Lower lobe of right lung (tissue), 2 donors: ENCODE measurements around the gene CAPN14. TPM values are rescaled to one million over a fixed set of nuclear protein-coding genes. Genes with fewer than 3 reads are reported as not detected.

Experiments used
- ATAC-seq, 2 donors: fragments of 200-7000 bp; cut with Tn5 transposase; one replicate each; pipeline ENCODE4 v1.9.1; 2020 to 2022; ENCODE audit warnings: mild to moderate bottlenecking in 2 of 2, moderate library complexity in 2 of 2
- DNase-seq: peaks from one replicate; pipeline ENCODE4 v3.0.0-alpha.2; 2020
- H3K27ac ChIP-seq: fragments of 200-600 bp; one replicate; pipeline ENCODE4 v1.8.0; 2022
- H3K27me3 ChIP-seq: fragments of 200-600 bp; one replicate; pipeline ENCODE4 v1.8.0; 2022; ENCODE audit warnings: low read depth
- H3K36me3 ChIP-seq: fragments of 200-600 bp; one replicate; pipeline ENCODE4 v1.8.0; 2022; ENCODE audit warnings: mild to moderate bottlenecking
- H3K4me1 ChIP-seq: fragments of 200-600 bp; one replicate; pipeline ENCODE4 v1.8.0; 2022
- H3K4me3 ChIP-seq: fragments of 200-600 bp; one replicate; pipeline ENCODE4 v1.8.0; 2022; ENCODE audit warnings: mild to moderate bottlenecking
- H3K9me3 ChIP-seq: fragments of 200-600 bp; one replicate; pipeline ENCODE4 v1.8.0; 2022
- intact Hi-C: fragments of 100-400 bp; cut with DNase I; formaldehyde crosslinking; loops from one replicate; pipeline ENCODE4 v1.11.0; 2022
- total RNA-seq: library from RNA; stranded (reverse); fragmentation: NEBNext Ultra II Directional; extraction: Animal tissue kit (Norgen Biotek cat#: 25700); gene quantifications from one replicate; pipeline ENCODE4 v1.2.1, GENCODE V29; 2021
- TF ChIP-seq, protein P1 (sequence below): fragments of 200-600 bp; IDR thresholded peaks from one replicate; pipeline ENCODE4 v1.8.0; 2022; ENCODE audit warnings: antibody characterized with exemption, mild to moderate bottlenecking
- donor health status: DM: no; HTN: yes; CAD: no; lungs with severe emphysema.

CAPN14 gene
- total RNA-seq, 1 donor from 2014 or later = 0.15 TPM

GRCh38 chr2:31222071-31222470 is 4.8 kb upstream of the CAPN14 start:
- ATAC-seq = no peak
- Histone ChIP-seq H3K9me3 (no peaks in the 10 kb centered on the region), H3K4me3 (no peak overlapping the region), H3K27me3 (no peaks in the 10 kb centered on the region), H3K4me1 (peaks cover 5% of the 10 kb centered on the region), H3K36me3 (no peaks in the 10 kb centered on the region), H3K27ac (no peak overlapping the region)
- TF ChIP-seq, protein P1, sequence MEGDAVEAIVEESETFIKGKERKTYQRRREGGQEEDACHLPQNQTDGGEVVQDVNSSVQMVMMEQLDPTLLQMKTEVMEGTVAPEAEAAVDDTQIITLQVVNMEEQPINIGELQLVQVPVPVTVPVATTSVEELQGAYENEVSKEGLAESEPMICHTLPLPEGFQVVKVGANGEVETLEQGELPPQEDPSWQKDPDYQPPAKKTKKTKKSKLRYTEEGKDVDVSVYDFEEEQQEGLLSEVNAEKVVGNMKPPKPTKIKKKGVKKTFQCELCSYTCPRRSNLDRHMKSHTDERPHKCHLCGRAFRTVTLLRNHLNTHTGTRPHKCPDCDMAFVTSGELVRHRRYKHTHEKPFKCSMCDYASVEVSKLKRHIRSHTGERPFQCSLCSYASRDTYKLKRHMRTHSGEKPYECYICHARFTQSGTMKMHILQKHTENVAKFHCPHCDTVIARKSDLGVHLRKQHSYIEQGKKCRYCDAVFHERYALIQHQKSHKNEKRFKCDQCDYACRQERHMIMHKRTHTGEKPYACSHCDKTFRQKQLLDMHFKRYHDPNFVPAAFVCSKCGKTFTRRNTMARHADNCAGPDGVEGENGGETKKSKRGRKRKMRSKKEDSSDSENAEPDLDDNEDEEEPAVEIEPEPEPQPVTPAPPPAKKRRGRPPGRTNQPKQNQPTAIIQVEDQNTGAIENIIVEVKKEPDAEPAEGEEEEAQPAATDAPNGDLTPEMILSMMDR = no peak
- no peak for DNase-seq
- intact Hi-C loops = no loop called here

GRCh38 chr2:31221544-31221943 is 4.2 kb upstream of the CAPN14 start:
- Histone ChIP-seq H3K27ac (no peak overlapping the region), H3K9me3 (no peaks in the 10 kb centered on the region), H3K27me3 (no peaks in the 10 kb centered on the region), H3K4me1 (peaks cover 5% of the 10 kb centered on the region), H3K4me3 (no peak overlapping the region), H3K36me3 (no peaks in the 10 kb centered on the region)
- DNase-seq (no peak), ATAC-seq (no peak)
- intact Hi-C loops = no loop called here
- TF ChIP-seq, protein P1 = no peak

- peaks cover 5% of the 10 kb centered on the region for H3K4me1 ChIP-seq
- ATAC-seq (peak; percentile 65), DNase-seq (no peak)
- no peaks in the 10 kb centered on the region for H3K27me3 ChIP-seq
- intact Hi-C loops = no loop called here
- TF ChIP-seq, protein P1 = no peak
- peak overlapping the region; percentile 28 for H3K27ac ChIP-seq
- H3K9me3 ChIP-seq = no peaks in the 10 kb centered on the region
- H3K4me3 ChIP-seq = no peak overlapping the region
- H3K36me3 ChIP-seq = no peaks in the 10 kb centered on the region
Observed at GRCh38 chr2:31219131-31219969, 2.0 kb upstream of the CAPN14 start.

DNA sequence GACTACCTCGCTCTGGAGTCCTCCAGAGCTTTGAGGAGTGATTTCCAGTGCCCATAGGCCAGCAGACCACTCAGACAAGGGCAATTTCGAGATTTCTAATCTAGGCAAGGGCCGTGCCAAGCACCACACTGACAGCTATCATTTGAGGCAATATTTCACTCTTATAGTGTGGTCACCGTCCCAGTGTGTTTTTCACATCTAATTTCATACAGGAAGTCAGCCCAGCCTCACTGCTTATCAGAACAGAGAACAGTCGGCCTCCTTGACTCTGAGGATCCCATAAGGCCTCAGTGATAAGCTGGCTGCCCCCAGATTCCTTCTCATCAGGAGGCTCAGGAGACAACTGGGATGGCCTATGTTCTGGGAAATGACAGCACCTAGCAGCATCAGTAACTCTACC is 581 bp downstream of the CAPN14 start:
- H3K27me3 ChIP-seq = no peaks in the 10 kb centered on the region
- ATAC-seq (no peak), DNase-seq (no peak)
- TF ChIP-seq, protein P1 = no peak
- no peaks in the 10 kb centered on the region for H3K9me3 ChIP-seq
- no peaks in the 10 kb centered on the region for H3K36me3 ChIP-seq
- intact Hi-C loops = no loop called here
- no peak overlapping the region for H3K27ac ChIP-seq
- no peak overlapping the region for H3K4me3 ChIP-seq
- H3K4me1 ChIP-seq = peaks cover 5% of the 10 kb centered on the region

- Histone ChIP-seq H3K9me3 (no peaks in the 10 kb centered on the region), H3K4me3 (no peak overlapping the region), H3K27ac (no peak overlapping the region), H3K4me1 (peaks cover 3% of the 10 kb centered on the region), H3K36me3 (no peaks in the 10 kb centered on the region), H3K27me3 (no peaks in the 10 kb centered on the region)
- intact Hi-C loops = no loop called here
- ATAC-seq (no peak), DNase-seq (no peak)
- TF ChIP-seq, protein P1 = no peak
Observed at GRCh38 chr2:31214444-31214915, 2.8 kb downstream of the CAPN14 start.
